ENCODE results near the gene PPP2R2B.

The PPP2R2B gene

GRCh38 chr5:146706321-146706972 is 172.1 kb downstream of the PPP2R2B start:
- in situ Hi-C loops (cut with HindIII; ENCODE audit: low sequenced_read_pairs): no loop called here

- in situ Hi-C loops (cut with HindIII; ENCODE audit: low sequenced_read_pairs): no loop called here
Measured at GRCh38 chr5:146704949-146705665, 173.4 kb downstream of the PPP2R2B start.

GRCh38 chr5:146703899-146704298 is 174.7 kb downstream of the PPP2R2B start:
- in situ Hi-C loops (cut with HindIII; ENCODE audit: low sequenced_read_pairs): no loop called here

- in situ Hi-C loops (cut with HindIII; ENCODE audit: low sequenced_read_pairs): no loop called here
Measured at GRCh38 chr5:146703499-146703898, 175.1 kb downstream of the PPP2R2B start.

- in situ Hi-C loops (cut with HindIII; ENCODE audit: low sequenced_read_pairs): no loop called here
Measured at GRCh38 chr5:146699664-146700418, 178.7 kb downstream of the PPP2R2B start.

- in situ Hi-C loops (cut with HindIII; ENCODE audit: low sequenced_read_pairs): no loop called here
Measured at GRCh38 chr5:146699138-146699537, 179.4 kb downstream of the PPP2R2B start.

GRCh38 chr5:146698651-146699050 is 179.9 kb downstream of the PPP2R2B start:
- in situ Hi-C loops (cut with HindIII; ENCODE audit: low sequenced_read_pairs): no loop called here

GRCh38 chr5:146697211-146697610 is 181.3 kb downstream of the PPP2R2B start:
- in situ Hi-C loops (cut with HindIII; ENCODE audit: low sequenced_read_pairs): no loop called here

GRCh38 chr5:146695646-146696045 is 182.9 kb downstream of the PPP2R2B start:
- in situ Hi-C loops (cut with HindIII; ENCODE audit: low sequenced_read_pairs): no loop called here

GRCh38 chr5:146690880-146691355 is 187.6 kb downstream of the PPP2R2B start:
- in situ Hi-C loops (cut with HindIII; ENCODE audit: low sequenced_read_pairs): no loop called here

- in situ Hi-C loops (cut with HindIII; ENCODE audit: low sequenced_read_pairs): no loop called here
Measured at GRCh38 chr5:146687630-146688029, 190.9 kb downstream of the PPP2R2B start.

- in situ Hi-C loops (cut with HindIII; ENCODE audit: low sequenced_read_pairs): no loop called here
Measured at GRCh38 chr5:146683861-146684260, 194.7 kb downstream of the PPP2R2B start.

GRCh38 chr5:146682899-146683532 is 195.5 kb downstream of the PPP2R2B start:
- in situ Hi-C loops (cut with HindIII; ENCODE audit: low sequenced_read_pairs): no loop called here

- in situ Hi-C loops (cut with HindIII; ENCODE audit: low sequenced_read_pairs): no loop called here
Measured at GRCh38 chr5:146681585-146682105, 196.9 kb downstream of the PPP2R2B start.

GRCh38 chr5:146680846-146681584 is 197.5 kb downstream of the PPP2R2B start:
- in situ Hi-C loops (cut with HindIII; ENCODE audit: low sequenced_read_pairs): no loop called here

GRCh38 chr5:146675636-146676035 is 202.9 kb downstream of the PPP2R2B start:
- in situ Hi-C loops (cut with HindIII; ENCODE audit: low sequenced_read_pairs): no loop called here

GRCh38 chr5:146672866-146673265 is 205.7 kb downstream of the PPP2R2B start:
- in situ Hi-C loops (cut with HindIII; ENCODE audit: low sequenced_read_pairs): no loop called here

- in situ Hi-C loops (cut with HindIII; ENCODE audit: low sequenced_read_pairs): no loop called here
Measured at GRCh38 chr5:146671561-146672295, 206.8 kb downstream of the PPP2R2B start.

- in situ Hi-C loops (cut with HindIII; ENCODE audit: low sequenced_read_pairs): no loop called here
Measured at GRCh38 chr5:146669656-146670055, 208.9 kb downstream of the PPP2R2B start.
